ENCODE data around the gene SYN1. TPM values are rescaled to one million over a fixed set of nuclear protein-coding genes. Genes with fewer than 3 reads are reported as not detected.
"Not testable (repeated sequence)": the region's sequence is repeated elsewhere in the genome, so short reads cannot be mapped to it uniquely, and the experiment has no call there.

The SYN1 gene
- total RNA-seq = 12.1 TPM
- long read RNA-seq, partial matches to known transcripts = 15 of 15 reads
- long read RNA-seq, other reads (novel, unspliced or antisense) = 0 of 15 reads

GRCh38 chrX:47619486-47620302, at the start of gene SYN1:
TSS of gene SYN1 (minus strand) at chrX:47619857. CDS start at chrX:47619728, 129 bp downstream.
- intact Hi-C loops (cut with DNase I) = no loop called here
- peak; percentile 91 for DNase-seq (ENCODE audit: low spot score)

DNA sequence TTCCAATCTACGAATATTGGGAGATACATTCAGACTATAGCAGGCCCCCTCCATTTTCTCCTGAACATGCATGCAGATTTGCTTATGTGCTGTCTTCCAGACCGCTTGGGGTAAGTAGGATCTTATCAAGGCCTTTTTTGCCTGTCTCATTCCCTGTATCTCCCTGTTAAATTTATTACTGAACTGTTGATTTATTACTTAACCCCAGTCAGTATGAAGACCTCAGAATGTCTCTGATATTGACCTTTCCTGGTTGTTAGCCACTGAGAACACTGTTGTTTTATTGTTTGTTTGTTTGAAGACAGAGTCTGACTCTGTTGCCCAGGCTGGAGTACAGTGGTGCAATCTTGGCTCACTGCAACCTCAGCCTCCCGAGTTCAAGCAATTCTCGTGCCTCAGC, 46.1 kb upstream of the SYN1 start:
- intact Hi-C loops (cut with DNase I); DNase-seq (ENCODE audit: low spot score): not testable (repeated sequence)

DNA sequence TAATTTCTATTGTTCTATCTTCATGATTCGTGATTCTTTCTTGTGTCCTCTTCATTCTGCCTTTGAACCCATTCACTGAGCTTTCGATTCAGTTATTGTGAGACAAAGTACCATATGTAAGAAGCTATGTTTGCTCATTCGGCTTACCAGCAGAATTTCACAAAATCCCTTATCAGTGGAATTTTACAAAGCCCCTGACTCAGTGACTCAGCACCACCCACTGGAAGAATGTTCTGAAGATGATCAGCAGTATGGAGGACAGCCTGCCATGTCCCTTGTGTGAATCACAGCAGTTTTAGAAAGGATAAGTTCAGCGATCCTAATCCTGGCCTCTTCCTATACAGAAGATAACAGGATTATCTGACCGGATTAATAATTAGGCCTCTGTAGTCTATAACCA, 45.1 kb upstream of the SYN1 start:
- DNase-seq (ENCODE audit: low spot score) = no peak
- intact Hi-C loops (cut with DNase I) = no loop called here

GRCh38 chrX:47662144-47662657, 42.5 kb upstream of the SYN1 start:
- intact Hi-C loops (cut with DNase I) = no loop called here
- DNase-seq (ENCODE audit: low spot score) = no peak

DNA sequence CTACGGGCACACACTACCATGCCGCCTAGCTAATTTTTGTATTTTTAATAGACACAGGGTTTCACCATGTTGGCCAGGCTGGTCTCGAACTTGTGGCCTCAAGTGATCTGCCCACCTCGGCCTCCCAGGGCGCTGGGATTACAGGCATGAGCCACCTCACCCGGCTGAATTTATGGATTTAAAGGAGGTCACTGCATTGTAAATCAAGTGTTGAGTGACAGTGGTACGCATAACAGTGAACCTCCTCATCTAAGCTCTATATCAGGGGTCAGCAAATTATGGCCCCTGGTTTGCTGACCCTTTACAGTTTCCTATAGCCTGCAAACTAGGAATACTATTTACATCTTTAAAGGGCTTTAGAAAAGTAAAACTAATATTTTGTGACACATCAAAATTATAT, 41.9 kb upstream of the SYN1 start:
- intact Hi-C loops (cut with DNase I) = no loop called here
- DNase-seq (ENCODE audit: low spot score) = no peak

DNA sequence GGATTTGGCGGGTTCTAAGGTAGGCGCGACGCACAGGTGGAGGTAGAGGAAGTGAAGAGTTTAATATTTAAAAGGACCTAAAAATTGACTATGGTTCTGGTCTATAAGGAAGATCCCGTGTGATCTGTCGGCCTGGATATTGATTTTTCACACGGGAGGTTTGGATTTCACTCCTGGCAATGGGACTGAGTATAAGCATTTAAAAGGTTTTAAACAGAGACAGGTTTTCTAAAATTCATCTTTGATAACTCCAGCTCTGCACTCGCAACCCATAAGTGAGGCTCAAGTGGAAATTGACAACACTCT, 39.7 kb upstream of the SYN1 start:
- no peak for DNase-seq (ENCODE audit: low spot score)
- intact Hi-C loops (cut with DNase I) = loop anchor here (10.0 kb wide), 1 partner anchor 365 kb away; no protein-coding TSS in a partner anchor

DNA sequence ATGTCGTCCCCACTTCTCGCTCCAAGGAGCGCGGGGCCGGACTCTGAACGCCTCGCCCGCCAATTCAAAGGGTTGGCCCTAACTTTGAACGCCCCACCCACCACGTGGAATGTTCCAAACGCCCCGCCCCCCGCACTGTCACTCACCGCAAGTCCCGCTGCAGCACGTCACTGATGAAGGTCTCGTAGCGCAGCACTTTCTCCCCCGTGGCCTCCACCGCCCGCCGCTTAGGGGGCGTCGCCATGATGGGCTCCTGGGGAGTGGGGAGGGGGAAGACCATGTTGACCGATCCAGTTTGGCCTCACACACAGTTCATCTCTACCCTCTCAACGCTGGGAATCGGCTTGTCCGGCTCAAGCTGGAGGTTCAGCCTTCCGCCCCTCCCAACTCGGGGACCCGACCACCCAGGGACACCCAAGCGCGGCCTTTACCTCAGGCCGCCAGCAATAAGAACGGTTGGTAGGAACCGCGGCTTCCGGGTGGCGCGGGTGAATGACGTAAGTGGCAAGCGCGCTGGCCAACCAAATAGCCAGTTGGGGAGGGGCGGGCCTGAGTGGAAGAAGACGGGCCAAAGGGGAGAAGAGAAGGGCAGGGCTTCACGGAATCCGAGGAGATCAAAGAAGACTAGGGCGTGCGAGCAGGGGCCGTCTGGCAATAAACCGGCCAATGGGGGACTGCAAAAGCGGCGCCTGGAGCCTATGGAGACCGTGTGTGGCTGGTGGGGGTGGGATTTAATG, 39.2 kb upstream of the SYN1 start, which contains the start of gene UXT:
UXT (minus strand) TSS at position 497 of the 737 bp plus-strand sequence; CDS start at position 244, 253 bp downstream.
- intact Hi-C loops (cut with DNase I) = loop anchor here (10.0 kb wide), 1 partner anchor 366 kb away; no protein-coding TSS in a partner anchor
- peak; percentile 95 for DNase-seq (ENCODE audit: low spot score)

DNA sequence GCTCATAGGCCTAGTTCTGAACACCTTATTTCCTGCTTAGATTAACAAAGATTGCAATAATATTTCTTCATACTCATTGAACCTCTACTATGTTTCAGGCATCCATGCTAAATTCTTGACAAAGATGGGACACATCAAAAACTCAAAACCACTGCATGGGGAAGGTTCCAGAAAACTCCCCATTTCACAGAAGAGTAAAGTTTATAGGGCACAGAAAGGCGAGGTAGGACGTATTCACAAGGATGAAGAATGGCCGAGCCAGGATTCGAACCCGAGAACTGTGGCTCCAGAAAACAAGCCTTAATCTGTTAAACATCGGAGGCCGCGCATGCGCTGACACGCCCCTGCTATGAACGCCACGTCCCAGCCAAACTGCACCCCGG, 38.6 kb upstream of the SYN1 start:
- intact Hi-C loops (cut with DNase I) = loop anchor here (10.0 kb wide), 1 partner anchor 367 kb away; no protein-coding TSS in a partner anchor
- no peak for DNase-seq (ENCODE audit: low spot score)

- intact Hi-C loops (cut with DNase I) = loop anchor here (5.0 to 10.0 kb wide), 2 partner anchors 109 to 374 kb away; no protein-coding TSS in a partner anchor
- no peak for DNase-seq (ENCODE audit: low spot score)
These were observed 31.6 kb upstream of the SYN1 start for GRCh38 chrX:47651043-47651905.

DNA sequence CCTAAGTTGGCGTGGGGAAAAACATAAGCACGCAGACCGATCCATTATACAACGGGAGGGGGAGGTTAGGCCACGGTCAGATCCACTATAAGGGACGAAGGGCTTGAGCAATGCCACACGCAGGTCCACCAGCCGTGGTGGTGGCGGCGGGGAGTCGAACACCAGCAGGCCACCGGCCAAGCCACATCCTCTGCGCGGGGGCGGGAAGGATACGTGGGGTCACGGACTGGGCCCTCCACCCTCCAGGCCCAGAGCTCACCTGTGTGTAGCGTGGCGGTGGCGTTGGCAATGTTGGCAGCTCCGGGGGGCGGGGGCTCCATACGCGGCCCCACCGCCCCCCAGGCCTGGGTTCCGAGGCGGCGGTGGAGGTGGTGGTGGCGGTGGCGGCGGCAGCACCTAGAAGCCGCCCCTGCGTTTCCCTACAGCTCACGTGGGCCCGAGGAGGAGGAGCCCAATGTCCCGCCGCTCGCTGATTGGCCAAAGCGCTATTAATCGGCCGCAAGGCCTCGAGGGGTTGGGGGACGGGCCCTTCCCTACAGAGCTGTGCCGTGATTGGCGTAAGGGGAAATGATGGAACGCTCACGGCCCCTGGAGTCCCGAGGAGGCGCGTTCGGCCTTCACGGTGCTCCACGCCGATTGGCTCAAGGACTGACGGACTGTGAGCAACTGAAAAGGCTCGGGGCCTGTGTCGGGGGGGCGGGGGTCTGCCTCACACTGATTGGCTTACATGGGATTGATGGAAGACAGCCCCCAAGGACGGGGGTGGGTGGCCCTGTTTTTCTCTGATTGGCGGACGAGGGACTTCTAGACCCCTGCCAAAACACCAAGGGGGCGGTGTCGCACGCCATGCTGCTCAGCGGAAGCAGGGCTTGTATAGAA, 30.7 kb upstream of the SYN1 start, which contains the start of gene ELK1:
ELK1 (minus strand) TSS at position 400 of the 879 bp plus-strand sequence. CDS start 9,122 bp downstream, outside the sequence.
- peak; percentile 96 for DNase-seq (ENCODE audit: low spot score)
- intact Hi-C loops (cut with DNase I) = loop anchor here (5.0 to 10.0 kb wide), 2 partner anchors 108 to 374 kb away; no protein-coding TSS in a partner anchor

DNA sequence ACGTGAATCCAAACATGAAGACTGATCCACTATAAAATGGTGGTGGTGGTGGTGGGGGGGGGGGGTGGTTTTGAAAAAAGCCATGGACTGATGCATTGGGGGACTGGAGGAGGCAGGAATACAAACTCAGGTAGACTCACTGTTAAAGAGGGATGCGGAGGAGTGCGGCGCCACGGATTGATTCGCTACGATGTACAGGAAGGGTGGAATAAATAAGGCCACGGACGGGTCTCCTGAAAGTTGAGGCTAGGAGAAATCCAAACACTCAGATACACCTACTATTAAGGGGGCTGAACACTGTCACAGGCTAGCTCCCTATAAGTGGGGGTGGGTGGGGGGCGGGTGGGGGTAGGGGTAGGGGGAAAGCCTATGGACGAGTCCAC, 30.1 kb upstream of the SYN1 start:
- no peak for DNase-seq (ENCODE audit: low spot score)
- intact Hi-C loops (cut with DNase I) = loop anchor here (5.0 to 10.0 kb wide), 2 partner anchors 107 to 375 kb away; no protein-coding TSS in a partner anchor

DNA sequence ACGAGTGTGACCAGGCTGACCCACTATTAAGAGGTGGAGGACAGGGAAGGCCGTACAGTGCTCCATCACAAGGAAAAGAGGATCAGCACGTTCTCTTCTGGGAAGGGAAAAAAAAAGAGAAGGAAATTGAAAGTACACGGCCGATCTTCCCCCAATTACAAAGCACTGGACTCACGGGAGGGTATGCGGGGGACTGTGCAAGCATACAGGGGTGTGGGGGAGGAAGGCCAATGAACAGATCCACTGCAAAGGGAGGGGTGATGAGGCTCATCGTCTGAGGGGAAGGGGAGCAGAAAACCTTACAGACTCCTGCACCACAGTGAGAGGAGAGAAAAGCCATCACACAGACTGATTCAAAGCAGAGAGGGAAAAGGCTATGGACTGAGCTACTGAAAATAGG, 29.6 kb upstream of the SYN1 start:
- no peak for DNase-seq (ENCODE audit: low spot score)
- intact Hi-C loops (cut with DNase I) = no loop called here

- intact Hi-C loops (cut with DNase I) = no loop called here
These were observed 28.7 kb upstream of the SYN1 start for GRCh38 chrX:47648376-47648775.

GRCh38 chrX:47646636-47647035, 27.0 kb upstream of the SYN1 start:
- intact Hi-C loops (cut with DNase I) = no loop called here
- no peak for DNase-seq (ENCODE audit: low spot score)

More at GRCh38 chrX:47648376-47648775, 28.7 kb upstream of the SYN1 start:
- no peak for DNase-seq (ENCODE audit: low spot score)

GRCh38 chrX:47645530-47645929, 25.9 kb upstream of the SYN1 start:
- intact Hi-C loops (cut with DNase I) = no loop called here
- DNase-seq (ENCODE audit: low spot score) = no peak

DNA sequence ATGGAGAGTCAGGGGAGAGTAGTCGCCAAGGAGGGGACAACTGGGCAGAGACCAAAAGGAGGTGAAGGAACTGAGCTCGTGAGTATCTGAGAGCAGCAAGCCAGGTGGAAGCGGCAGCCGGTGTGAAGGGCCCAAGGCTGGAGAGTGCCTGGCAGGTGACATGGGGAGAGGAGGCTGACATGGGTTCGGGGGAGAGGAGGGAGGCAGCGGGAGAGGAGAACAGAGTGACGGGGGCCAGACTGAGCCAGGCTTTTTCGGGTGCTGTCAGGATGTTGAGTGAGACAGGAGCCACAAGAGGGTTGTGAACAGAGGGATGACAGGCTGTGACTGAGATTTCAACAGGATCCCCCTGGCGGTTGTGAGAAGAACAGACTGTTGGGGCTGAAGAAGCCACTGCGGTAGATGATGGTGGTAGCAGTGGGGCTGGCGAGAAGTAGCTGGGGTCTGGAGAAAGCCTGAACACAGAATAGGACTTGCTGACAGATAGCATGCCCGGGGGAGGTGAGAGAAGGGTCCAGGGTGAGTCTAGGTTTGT, 25.0 kb upstream of the SYN1 start:
- no peak for DNase-seq (ENCODE audit: low spot score)
- intact Hi-C loops (cut with DNase I) = loop anchor here (5.0 kb wide), 2 partner anchors 72 to 442 kb away; no protein-coding TSS in a partner anchor

- intact Hi-C loops (cut with DNase I) = loop anchor here (5.0 kb wide), 2 partner anchors 72 to 442 kb away; no protein-coding TSS in a partner anchor
- DNase-seq (ENCODE audit: low spot score) = no peak
These were observed 24.3 kb upstream of the SYN1 start for GRCh38 chrX:47643926-47644325.

DNA sequence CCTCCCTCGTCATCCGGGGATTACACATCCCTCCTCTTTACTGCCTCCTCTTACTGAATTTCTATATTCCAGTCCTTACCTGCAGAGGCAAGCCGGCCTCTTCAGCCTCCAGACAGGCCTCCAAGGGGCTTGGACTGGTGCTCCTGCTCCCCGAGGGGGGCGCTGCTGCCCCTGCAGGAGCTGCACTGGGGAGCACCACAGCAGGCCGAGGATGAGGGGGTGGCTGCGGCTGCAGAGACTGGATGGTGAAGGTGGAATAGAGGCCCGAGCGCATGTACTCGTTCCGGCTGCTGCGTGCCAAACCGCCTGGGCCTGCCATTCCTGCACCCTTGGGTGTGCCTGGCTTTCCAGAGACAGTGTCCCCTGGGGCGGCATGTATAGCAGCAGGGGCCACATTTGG, 19.2 kb upstream of the SYN1 start:
- intact Hi-C loops (cut with DNase I) = no loop called here
- no peak for DNase-seq (ENCODE audit: low spot score)
